ENCODE results near the gene JAM3.
"Not testable (repeated sequence)": the region's sequence is repeated elsewhere in the genome, so short reads cannot be mapped to it uniquely, and the experiment has no call there.

The JAM3 gene

DNA sequence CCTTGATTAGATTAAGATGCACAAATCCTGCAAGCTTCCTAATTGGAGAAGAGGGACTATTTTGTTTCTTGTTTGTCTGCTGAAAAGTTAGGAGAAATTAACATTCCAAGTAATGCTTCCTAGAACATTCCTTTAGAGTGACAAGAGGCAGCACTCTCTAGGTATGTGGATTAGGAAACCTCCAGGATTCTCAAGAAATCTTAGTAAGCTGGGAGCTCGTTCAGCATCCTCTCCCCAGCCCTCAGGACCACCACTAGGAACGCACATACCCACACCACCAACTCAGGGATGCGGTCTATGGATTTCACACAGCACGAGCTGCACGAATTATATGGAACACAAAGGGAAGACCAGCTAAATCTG lies 102.0 kb downstream of the JAM3 start:
- TF ChIP-seq YY1 (IDR thresholded peaks at IDR 0.05; ENCODE audit: insufficient read depth, insufficient read length) = no peak
- no peak for TF ChIP-seq SUZ12 (IDR thresholded peaks at IDR 0.05; ENCODE audit: extremely low read depth, insufficient read depth, insufficient read length)
- no peak for TF ChIP-seq ZNF274 (IDR thresholded peaks at IDR 0.05; ENCODE audit: low read depth, low read length)
- Histone ChIP-seq H3K9ac (ENCODE audit: insufficient read length, low read depth) (no peak overlapping the region), H3K4me1 (ENCODE audit: insufficient read depth, insufficient read length) (no peaks in the 10 kb centered on the region), H3K9me3 (ENCODE audit: insufficient read depth, low read length) (peaks cover 81% of the 10 kb centered on the region), H3K27me3 (ENCODE audit: insufficient read depth, insufficient read length) (no peaks in the 10 kb centered on the region), H3K36me3 (ENCODE audit: insufficient read depth, insufficient read length, low read length) (peaks cover 77% of the 10 kb centered on the region), H3K4me3 (ENCODE audit: insufficient read length, low read depth) (no peak overlapping the region)
- DNase-seq (ENCODE audit: low read depth, low spot score) = no peak

GRCh38 chr11:134171951-134172350 lies 103.1 kb downstream of the JAM3 start:
- H3K36me3 ChIP-seq (ENCODE audit: insufficient read depth, insufficient read length, low read length) = peaks cover 87% of the 10 kb centered on the region
- H3K9ac ChIP-seq (ENCODE audit: insufficient read length, low read depth) = no peak overlapping the region
- H3K4me1 ChIP-seq (ENCODE audit: insufficient read depth, insufficient read length) = no peaks in the 10 kb centered on the region
- H3K27me3 ChIP-seq (ENCODE audit: insufficient read depth, insufficient read length) = no peaks in the 10 kb centered on the region
- H3K4me3 ChIP-seq (ENCODE audit: insufficient read length, low read depth) = no peak overlapping the region
- DNase-seq (ENCODE audit: low read depth, low spot score) = no peak
- TF ChIP-seq SUZ12 (IDR thresholded peaks at IDR 0.05; ENCODE audit: extremely low read depth, insufficient read depth, insufficient read length) (no peak), YY1 (IDR thresholded peaks at IDR 0.05; ENCODE audit: insufficient read depth, insufficient read length) (no peak), ZNF274 (IDR thresholded peaks at IDR 0.05; ENCODE audit: low read depth, low read length) (no peak)
- H3K9me3 ChIP-seq (ENCODE audit: insufficient read depth, low read length) = peaks cover 79% of the 10 kb centered on the region

GRCh38 chr11:134173296-134173695 lies 104.4 kb downstream of the JAM3 start:
- DNase-seq (ENCODE audit: low read depth, low spot score) = no peak
- peaks cover 67% of the 10 kb centered on the region for H3K9me3 ChIP-seq (ENCODE audit: insufficient read depth, low read length)
- H3K4me1 ChIP-seq (ENCODE audit: insufficient read depth, insufficient read length) = no peaks in the 10 kb centered on the region
- peaks cover 91% of the 10 kb centered on the region for H3K36me3 ChIP-seq (ENCODE audit: insufficient read depth, insufficient read length, low read length)
- TF ChIP-seq SUZ12 (IDR thresholded peaks at IDR 0.05; ENCODE audit: extremely low read depth, insufficient read depth, insufficient read length) (no peak), ZNF274 (IDR thresholded peaks at IDR 0.05; ENCODE audit: low read depth, low read length) (no peak), YY1 (IDR thresholded peaks at IDR 0.05; ENCODE audit: insufficient read depth, insufficient read length) (no peak)
- H3K4me3 ChIP-seq (ENCODE audit: insufficient read length, low read depth) = no peak overlapping the region
- H3K9ac ChIP-seq (ENCODE audit: insufficient read length, low read depth) = no peak overlapping the region
- no peaks in the 10 kb centered on the region for H3K27me3 ChIP-seq (ENCODE audit: insufficient read depth, insufficient read length)

DNA sequence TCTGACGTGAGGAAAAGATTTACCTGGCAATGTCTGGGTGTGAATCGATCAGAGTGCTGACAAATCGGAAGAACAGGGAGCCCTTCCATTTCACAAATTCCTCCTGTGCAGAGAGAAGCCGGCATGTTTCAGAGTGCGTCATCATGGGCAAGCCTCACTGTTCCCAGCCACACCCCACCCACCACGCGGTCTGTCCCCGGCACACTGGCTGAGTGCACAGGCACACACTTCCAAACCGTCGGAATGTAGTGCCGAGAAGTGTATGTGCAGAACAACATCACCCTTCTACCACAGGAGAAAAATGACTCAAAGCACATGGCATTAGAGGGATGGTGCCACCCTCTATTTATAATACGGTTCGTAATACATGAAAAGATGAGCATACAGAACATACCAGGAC lies 107.4 kb downstream of the JAM3 start:
- TF ChIP-seq SUZ12 (IDR thresholded peaks at IDR 0.05; ENCODE audit: extremely low read depth, insufficient read depth, insufficient read length) = no peak
- TF ChIP-seq ZNF274 (IDR thresholded peaks at IDR 0.05; ENCODE audit: low read depth, low read length) = no peak
- TF ChIP-seq YY1 (IDR thresholded peaks at IDR 0.05; ENCODE audit: insufficient read depth, insufficient read length) = no peak
- H3K9me3 ChIP-seq (ENCODE audit: insufficient read depth, low read length) = peaks cover 37% of the 10 kb centered on the region
- no peak overlapping the region for H3K9ac ChIP-seq (ENCODE audit: insufficient read length, low read depth)
- H3K27me3 ChIP-seq (ENCODE audit: insufficient read depth, insufficient read length) = no peaks in the 10 kb centered on the region
- H3K36me3 ChIP-seq (ENCODE audit: insufficient read depth, insufficient read length, low read length) = peaks cover 78% of the 10 kb centered on the region
- DNase-seq (ENCODE audit: low read depth, low spot score) = no peak
- H3K4me1 ChIP-seq (ENCODE audit: insufficient read depth, insufficient read length) = no peaks in the 10 kb centered on the region
- H3K4me3 ChIP-seq (ENCODE audit: insufficient read length, low read depth) = no peak overlapping the region

DNA sequence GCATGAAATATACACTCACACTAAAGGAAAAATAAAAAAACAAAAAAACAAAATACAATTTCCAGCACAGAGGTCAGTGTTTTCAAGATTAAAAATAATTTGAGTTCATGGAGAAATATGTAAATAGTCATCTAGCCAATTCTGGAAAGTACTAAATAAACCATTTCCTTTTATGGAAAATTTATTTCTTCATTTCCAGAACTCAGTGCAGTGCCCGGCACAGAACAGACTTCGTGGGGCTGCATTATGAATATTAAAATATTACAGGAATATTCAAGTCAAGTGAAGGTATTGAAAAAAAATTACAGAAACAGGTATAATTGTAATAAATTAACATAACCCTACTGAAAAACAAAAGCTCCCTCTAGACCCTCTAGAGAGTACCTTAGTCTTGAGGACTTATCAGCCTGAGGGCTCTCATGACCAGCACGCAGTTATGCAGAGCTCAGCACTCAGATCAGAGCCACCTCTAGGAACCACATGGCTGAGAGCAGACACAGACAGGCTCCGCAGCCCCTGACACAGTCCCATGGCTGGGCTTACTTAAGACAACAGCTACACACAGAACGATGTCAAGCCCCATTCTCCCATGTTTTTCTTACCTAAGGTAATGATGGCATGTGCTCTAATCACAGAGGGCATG lies 109.3 kb downstream of the JAM3 start:
- DNase-seq (ENCODE audit: low read depth, low spot score) = no peak
- H3K4me3 ChIP-seq (ENCODE audit: insufficient read length, low read depth) = no peak overlapping the region

GRCh38 chr11:134181707-134182106 lies 112.8 kb downstream of the JAM3 start:
- Histone ChIP-seq H3K4me3 (ENCODE audit: insufficient read length, low read depth) (no peak overlapping the region), H3K4me1 (ENCODE audit: insufficient read depth, insufficient read length) (no peaks in the 10 kb centered on the region), H3K9me3 (ENCODE audit: insufficient read depth, low read length) (no peaks in the 10 kb centered on the region), H3K9ac (ENCODE audit: insufficient read length, low read depth) (no peak overlapping the region), H3K27me3 (ENCODE audit: insufficient read depth, insufficient read length) (no peaks in the 10 kb centered on the region), H3K36me3 (ENCODE audit: insufficient read depth, insufficient read length, low read length) (peaks cover 68% of the 10 kb centered on the region)
- no peak for DNase-seq (ENCODE audit: low read depth, low spot score)
- TF ChIP-seq SUZ12 (IDR thresholded peaks at IDR 0.05; ENCODE audit: extremely low read depth, insufficient read depth, insufficient read length) (no peak), YY1 (IDR thresholded peaks at IDR 0.05; ENCODE audit: insufficient read depth, insufficient read length) (no peak), ZNF274 (IDR thresholded peaks at IDR 0.05; ENCODE audit: low read depth, low read length) (no peak)

More for the DNA sequence above, 109.3 kb downstream of the JAM3 start:
- H3K4me1 ChIP-seq (ENCODE audit: insufficient read depth, insufficient read length) = no peaks in the 10 kb centered on the region
- H3K9me3 ChIP-seq (ENCODE audit: insufficient read depth, low read length) = peaks cover 18% of the 10 kb centered on the region; the same call in 1 of the 2 replicates
- no peaks in the 10 kb centered on the region for H3K27me3 ChIP-seq (ENCODE audit: insufficient read depth, insufficient read length)
- TF ChIP-seq SUZ12 (IDR thresholded peaks at IDR 0.05; ENCODE audit: extremely low read depth, insufficient read depth, insufficient read length) (no peak), ZNF274 (IDR thresholded peaks at IDR 0.05; ENCODE audit: low read depth, low read length) (no peak), YY1 (IDR thresholded peaks at IDR 0.05; ENCODE audit: insufficient read depth, insufficient read length) (no peak)
- H3K36me3 ChIP-seq (ENCODE audit: insufficient read depth, insufficient read length, low read length) = peaks cover 74% of the 10 kb centered on the region
- H3K9ac ChIP-seq (ENCODE audit: insufficient read length, low read depth) = no peak overlapping the region

GRCh38 chr11:134188092-134188491 lies 119.2 kb downstream of the JAM3 start:
- not testable (repeated sequence) for H3K4me1 ChIP-seq (ENCODE audit: insufficient read depth, insufficient read length); DNase-seq (ENCODE audit: low read depth, low spot score); H3K27me3 ChIP-seq (ENCODE audit: insufficient read depth, insufficient read length); H3K4me3 ChIP-seq (ENCODE audit: insufficient read length, low read depth); H3K9ac ChIP-seq (ENCODE audit: insufficient read length, low read depth)
- Histone ChIP-seq H3K9me3 (ENCODE audit: insufficient read depth, low read length) (peaks cover 23% of the 10 kb centered on the region), H3K36me3 (ENCODE audit: insufficient read depth, insufficient read length, low read length) (peaks cover 83% of the 10 kb centered on the region)
